ENCODE data around the gene PCDH9.

DNA sequence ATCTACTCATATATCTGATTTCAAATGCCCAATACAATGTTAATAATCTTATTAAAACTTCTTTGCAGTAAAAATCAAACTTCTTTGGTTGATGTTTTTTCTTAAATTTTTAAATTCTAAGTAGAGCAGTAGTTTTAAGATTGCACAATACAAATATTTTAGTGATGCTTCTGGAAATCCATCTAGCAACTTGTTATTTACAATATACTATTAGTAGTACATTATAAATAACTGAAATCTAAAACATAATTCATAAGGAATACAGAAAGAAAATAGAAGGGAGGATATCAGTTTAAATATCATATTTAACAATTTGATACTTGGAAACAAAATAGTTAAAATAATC is 569.7 kb downstream of the PCDH9 start:
- TF ChIP-seq, protein P1, sequence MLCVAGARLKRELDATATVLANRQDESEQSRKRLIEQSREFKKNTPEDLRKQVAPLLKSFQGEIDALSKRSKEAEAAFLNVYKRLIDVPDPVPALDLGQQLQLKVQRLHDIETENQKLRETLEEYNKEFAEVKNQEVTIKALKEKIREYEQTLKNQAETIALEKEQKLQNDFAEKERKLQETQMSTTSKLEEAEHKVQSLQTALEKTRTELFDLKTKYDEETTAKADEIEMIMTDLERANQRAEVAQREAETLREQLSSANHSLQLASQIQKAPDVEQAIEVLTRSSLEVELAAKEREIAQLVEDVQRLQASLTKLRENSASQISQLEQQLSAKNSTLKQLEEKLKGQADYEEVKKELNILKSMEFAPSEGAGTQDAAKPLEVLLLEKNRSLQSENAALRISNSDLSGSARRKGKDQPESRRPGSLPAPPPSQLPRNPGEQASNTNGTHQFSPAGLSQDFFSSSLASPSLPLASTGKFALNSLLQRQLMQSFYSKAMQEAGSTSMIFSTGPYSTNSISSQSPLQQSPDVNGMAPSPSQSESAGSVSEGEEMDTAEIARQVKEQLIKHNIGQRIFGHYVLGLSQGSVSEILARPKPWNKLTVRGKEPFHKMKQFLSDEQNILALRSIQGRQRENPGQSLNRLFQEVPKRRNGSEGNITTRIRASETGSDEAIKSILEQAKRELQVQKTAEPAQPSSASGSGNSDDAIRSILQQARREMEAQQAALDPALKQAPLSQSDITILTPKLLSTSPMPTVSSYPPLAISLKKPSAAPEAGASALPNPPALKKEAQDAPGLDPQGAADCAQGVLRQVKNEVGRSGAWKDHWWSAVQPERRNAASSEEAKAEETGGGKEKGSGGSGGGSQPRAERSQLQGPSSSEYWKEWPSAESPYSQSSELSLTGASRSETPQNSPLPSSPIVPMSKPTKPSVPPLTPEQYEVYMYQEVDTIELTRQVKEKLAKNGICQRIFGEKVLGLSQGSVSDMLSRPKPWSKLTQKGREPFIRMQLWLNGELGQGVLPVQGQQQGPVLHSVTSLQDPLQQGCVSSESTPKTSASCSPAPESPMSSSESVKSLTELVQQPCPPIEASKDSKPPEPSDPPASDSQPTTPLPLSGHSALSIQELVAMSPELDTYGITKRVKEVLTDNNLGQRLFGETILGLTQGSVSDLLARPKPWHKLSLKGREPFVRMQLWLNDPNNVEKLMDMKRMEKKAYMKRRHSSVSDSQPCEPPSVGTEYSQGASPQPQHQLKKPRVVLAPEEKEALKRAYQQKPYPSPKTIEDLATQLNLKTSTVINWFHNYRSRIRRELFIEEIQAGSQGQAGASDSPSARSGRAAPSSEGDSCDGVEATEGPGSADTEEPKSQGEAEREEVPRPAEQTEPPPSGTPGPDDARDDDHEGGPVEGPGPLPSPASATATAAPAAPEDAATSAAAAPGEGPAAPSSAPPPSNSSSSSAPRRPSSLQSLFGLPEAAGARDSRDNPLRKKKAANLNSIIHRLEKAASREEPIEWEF (IDR thresholded peaks at IDR 0.05; ENCODE audit: insufficient replicate concordance, low read depth, low read length) = no peak
- TF ChIP-seq, protein P2, sequence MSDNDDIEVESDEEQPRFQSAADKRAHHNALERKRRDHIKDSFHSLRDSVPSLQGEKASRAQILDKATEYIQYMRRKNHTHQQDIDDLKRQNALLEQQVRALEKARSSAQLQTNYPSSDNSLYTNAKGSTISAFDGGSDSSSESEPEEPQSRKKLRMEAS (IDR thresholded peaks at IDR 0.05; ENCODE audit: low read depth, low read length) = no peak
- TF ChIP-seq RFX5 (IDR thresholded peaks at IDR 0.05; ENCODE audit: low read depth, low read length) = no peak
- no peak for TF ChIP-seq KLF5 (IDR thresholded peaks at IDR 0.05; ENCODE audit: partially characterized antibody)
- TF ChIP-seq BRCA1 (IDR thresholded peaks at IDR 0.05; ENCODE audit: low read depth, low read length) = no peak
- TF ChIP-seq, protein P3, sequence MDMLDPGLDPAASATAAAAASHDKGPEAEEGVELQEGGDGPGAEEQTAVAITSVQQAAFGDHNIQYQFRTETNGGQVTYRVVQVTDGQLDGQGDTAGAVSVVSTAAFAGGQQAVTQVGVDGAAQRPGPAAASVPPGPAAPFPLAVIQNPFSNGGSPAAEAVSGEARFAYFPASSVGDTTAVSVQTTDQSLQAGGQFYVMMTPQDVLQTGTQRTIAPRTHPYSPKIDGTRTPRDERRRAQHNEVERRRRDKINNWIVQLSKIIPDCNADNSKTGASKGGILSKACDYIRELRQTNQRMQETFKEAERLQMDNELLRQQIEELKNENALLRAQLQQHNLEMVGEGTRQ (IDR thresholded peaks at IDR 0.05; ENCODE audit: borderline replicate concordance, low read depth, low read length) = no peak
- no peak for TF ChIP-seq EP300 (IDR thresholded peaks at IDR 0.05; ENCODE audit: borderline replicate concordance in 1 of 2, control insufficient read depth in 1 of 2, low read depth in 2 of 2, low read length in 2 of 2)
